ENCODE data around the gene SCML2.
"Not testable (repeated sequence)": the region's sequence is repeated elsewhere in the genome, so short reads cannot be mapped to it uniquely, and the experiment has no call there.

Gene SCML2

GRCh38 chrX:18271309-18271708, 83.2 kb downstream of the SCML2 start:
- no peak for DNase-seq (ENCODE audit: low read depth)

- no peak for DNase-seq (ENCODE audit: low read depth)
Measured at GRCh38 chrX:18255059-18255458, 99.4 kb downstream of the SCML2 start.

GRCh38 chrX:18252644-18253359, 101.7 kb downstream of the SCML2 start:
- DNase-seq (ENCODE audit: low read depth): no peak

GRCh38 chrX:18229646-18230045, 124.8 kb downstream of the SCML2 start:
- DNase-seq (ENCODE audit: low read depth): not testable (repeated sequence)

GRCh38 chrX:18228069-18228468, 126.4 kb downstream of the SCML2 start:
- DNase-seq (ENCODE audit: low read depth): no peak

- DNase-seq (ENCODE audit: low read depth): no peak
Measured at GRCh38 chrX:18227458-18227857, 127.0 kb downstream of the SCML2 start.

- DNase-seq (ENCODE audit: low read depth): no peak
Measured at GRCh38 chrX:18220786-18221185, 133.7 kb downstream of the SCML2 start, which contains the start of gene BEND2. Gene BEND2, minus strand, starts transcription at chrX:18220886. Its CDS starts 136 bp downstream, at chrX:18220750.

- DNase-seq (ENCODE audit: low read depth): no peak
Measured at GRCh38 chrX:18210470-18210869, 144.0 kb downstream of the SCML2 start.

- no peak for DNase-seq (ENCODE audit: low read depth)
Measured at GRCh38 chrX:18206657-18207056, 147.8 kb downstream of the SCML2 start.

GRCh38 chrX:18203631-18204030, 150.9 kb downstream of the SCML2 start:
- DNase-seq (ENCODE audit: low read depth): no peak

GRCh38 chrX:18194688-18195087, 159.8 kb downstream of the SCML2 start:
- DNase-seq (ENCODE audit: low read depth): no peak
